Common myeloid progenitor, CD34-positive (primary cell): Measurements from ENCODE around the gene ARHGAP32.
A peak's percentile ranks its signal among the peaks of the same experiment; 100 is the strongest.

ENCODE experiments used
- CTCF ChIA-PET: fragments of 350-600 bp; sonication (Branson Sonifier 250); formaldehyde crosslinking; loops from one replicate; lab custom pipeline; 2021; ENCODE audit warnings: antibody characterized with exemption; lab: Charles Lee
- POLR2A ChIA-PET: fragments of 350-600 bp; sonication (Branson Sonifier 250); formaldehyde crosslinking; loops from one replicate; lab custom pipeline; 2021; ENCODE audit warnings: antibody characterized with exemption; lab: Charles Lee
- DNase-seq, 3 donors: peaks; one replicate each; pipeline versions ENCODE4 v3.0.0 to v3.0.0-alpha.2; 2013
- H3K27ac ChIP-seq, 2 experiments: 1 replicate in 1 of 2; 2 replicates in 1 of 2; pipeline ENCODE4 v1.7.0; 2013; ENCODE audit warnings: inconsistent platforms in 2 of 2, low read length in 2 of 2, mild to moderate bottlenecking in 2 of 2, low read depth in 1 of 2, moderate library complexity in 1 of 2; ENCODE audit not compliant: severe bottlenecking in 2 of 2, insufficient read depth in 1 of 2, poor library complexity in 1 of 2
- H3K27me3 ChIP-seq, 5 experiments: replicated peaks in 2 of 5; 1 replicate in 3 of 5; 2 replicates in 2 of 5; pipeline versions ENCODE4 v1.6.1 to v1.7.0; 2013; ENCODE audit warnings: low read length in 4 of 5, mild to moderate bottlenecking in 2 of 5, moderate library complexity in 2 of 5, inconsistent platforms in 1 of 5; ENCODE audit not compliant: insufficient read depth in 5 of 5, control insufficient read depth in 4 of 5
- H3K36me3 ChIP-seq, 4 experiments: 1 replicate in 2 of 4; 2 replicates in 2 of 4; pipeline versions ENCODE4 v1.6.1 to v1.7.0; 2013; ENCODE audit warnings: low read length in 3 of 4, control low read depth in 1 of 4, mild to moderate bottlenecking in 1 of 4; ENCODE audit not compliant: control insufficient read depth in 4 of 4, insufficient read depth in 4 of 4
- H3K4me1 ChIP-seq, 4 experiments: 1 replicate in 3 of 4; 2 replicates in 1 of 4; pipeline versions ENCODE4 v1.6.1 to v1.7.1; 2013; ENCODE audit warnings: low read length in 3 of 4, mild to moderate bottlenecking in 3 of 4, control low read depth in 1 of 4, inconsistent platforms in 1 of 4, moderate library complexity in 1 of 4; ENCODE audit not compliant: control insufficient read depth in 4 of 4, insufficient read depth in 4 of 4; ENCODE audit errors: control extremely low read depth in 1 of 4
- H3K4me3 ChIP-seq, 7 experiments: 1 replicate in 4 of 7; 2 replicates in 3 of 7; pipeline versions ENCODE4 v1.5.1 to v1.7.0; 2013; ENCODE audit warnings: mild to moderate bottlenecking in 7 of 7, low read length in 6 of 7, moderate library complexity in 6 of 7, inconsistent platforms in 2 of 7, low read depth in 2 of 7, control low read depth in 1 of 7; ENCODE audit not compliant: insufficient read depth in 4 of 7, control insufficient read depth in 1 of 7; ENCODE audit errors: extremely low read depth in 1 of 7
- H3K9me3 ChIP-seq, 5 experiments: 1 replicate in 4 of 5; 2 replicates in 1 of 5; pipeline versions ENCODE4 v1.6.1 to v1.7.1; 2013; ENCODE audit warnings: low read length in 4 of 5, mild to moderate bottlenecking in 2 of 5, inconsistent platforms in 1 of 5, low read depth in 1 of 5, moderate library complexity in 1 of 5; ENCODE audit not compliant: control insufficient read depth in 4 of 5, insufficient read depth in 2 of 5; ENCODE audit errors: control extremely low read depth in 1 of 5
- WGBS: methylation state at CpG from one replicate; pipeline ENCODE4 v1.1.5; 2013; ENCODE audit not compliant: insufficient coverage; 5-methylcytosine and 5-hydroxymethylcytosine counted together

Gene ARHGAP32

DNA sequence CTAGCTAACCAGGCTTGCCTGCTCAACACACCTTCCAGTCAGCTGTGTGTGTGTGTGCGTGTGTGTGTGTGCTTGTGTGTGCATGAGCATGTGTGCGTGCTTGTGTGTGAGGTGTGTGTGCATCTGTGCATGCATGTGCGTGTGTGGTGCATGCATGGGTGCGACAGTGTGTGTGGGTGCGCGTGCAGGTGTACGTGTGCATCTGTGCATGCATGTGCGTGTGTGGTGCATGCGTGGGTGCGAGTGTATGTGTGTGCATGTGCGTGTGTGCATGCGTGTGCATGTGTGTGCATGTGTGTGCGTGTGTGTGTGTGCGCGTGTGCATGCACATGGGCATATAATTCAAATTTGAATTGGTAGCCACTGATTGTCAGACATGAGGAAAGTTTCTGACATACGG lies 239.0 kb downstream of the ARHGAP32 start:
- no peaks in the 10 kb centered on the region for H3K36me3 ChIP-seq
- no peaks in the 10 kb centered on the region for H3K4me1 ChIP-seq
- ChIA-PET POLR2A (no interaction called here), CTCF (interaction anchor here (1.5 to 34.5 kb wide), 4 partner anchors 11 to 64 kb away, joined by 3 to 640 read pairs (median 4); partner anchors contain the start of genes KCNJ5 and TP53AIP1)
- no peaks in the 10 kb centered on the region for H3K9me3 ChIP-seq
- no peak overlapping the region for H3K4me3 ChIP-seq
- peaks cover 0 to 10% (median 0%) of the 10 kb centered on the region in 5 experiments for H3K27me3 ChIP-seq
- no peak for DNase-seq
- no peak overlapping the region for H3K27ac ChIP-seq
- WGBS = 90% methylated on average over 9 of the region's 16 CpGs

DNA sequence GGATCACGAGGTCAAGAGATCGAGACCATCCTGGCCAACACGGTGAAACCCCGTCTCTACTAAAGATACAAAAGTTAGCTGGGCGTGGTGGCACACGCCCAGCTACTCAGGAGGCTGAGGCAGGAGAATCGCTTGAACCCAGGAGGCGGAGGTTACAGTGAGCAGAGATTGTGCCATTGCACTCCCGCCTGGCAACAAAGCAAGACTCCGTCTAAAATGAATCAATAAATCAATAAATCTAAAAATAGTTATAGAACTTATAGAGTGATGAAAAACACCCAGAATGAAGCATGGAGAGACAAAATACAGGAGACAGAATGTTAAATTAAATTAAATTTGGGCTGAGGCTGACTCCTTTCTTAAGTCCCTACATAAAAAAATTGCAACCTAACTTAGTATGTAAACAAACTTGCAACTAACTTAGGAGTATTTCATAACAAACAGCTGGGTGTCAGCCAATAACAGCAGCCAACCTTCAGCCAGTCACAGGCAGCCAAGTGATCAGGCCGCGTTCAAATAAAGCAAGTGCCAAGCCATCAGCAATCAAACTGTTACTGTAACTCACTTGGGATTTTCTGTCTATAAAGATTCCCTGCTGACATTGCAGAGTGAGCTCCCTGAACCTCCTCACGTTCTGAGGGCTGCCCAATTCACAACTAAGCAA lies 242.2 kb downstream of the ARHGAP32 start:
- DNase-seq = no peak
- no peaks in the 10 kb centered on the region for H3K4me1 ChIP-seq
- CTCF ChIA-PET = interaction anchor here (0.8 to 34.5 kb wide), 14 partner anchors 8 to 793 kb away, joined by 3 to 640 read pairs (median 8); partner anchors contain the start of gene KCNJ5
- WGBS = 93% methylated on average over 8 of the region's 13 CpGs
- no peak overlapping the region for H3K4me3 ChIP-seq
- no peaks in the 10 kb centered on the region for H3K9me3 ChIP-seq
- no peak overlapping the region for H3K27ac ChIP-seq
- no peaks in the 10 kb centered on the region for H3K36me3 ChIP-seq
- POLR2A ChIA-PET = no interaction called here
- H3K27me3 ChIP-seq = peaks cover 0 to 4% (median 0%) of the 10 kb centered on the region in 5 experiments

DNA sequence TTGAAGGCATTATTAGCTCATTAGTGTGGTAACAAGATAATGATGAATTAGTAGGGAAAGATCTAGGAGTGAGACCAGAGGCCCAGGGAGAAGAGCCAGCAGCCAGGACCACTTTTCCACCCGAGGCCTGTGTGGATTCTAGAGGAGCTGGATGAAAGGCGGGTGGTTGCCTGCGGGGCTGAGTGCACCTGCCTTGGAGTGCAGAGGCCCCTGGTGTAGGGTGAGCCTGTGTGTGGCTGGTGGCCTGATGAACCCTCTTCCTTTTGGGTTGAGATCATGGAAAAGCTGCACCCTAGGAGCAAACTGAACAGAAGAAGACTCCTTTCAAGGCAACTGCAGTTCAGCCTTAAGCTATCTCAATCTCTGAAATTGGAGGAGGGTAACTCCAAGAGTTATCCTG lies 243.5 kb downstream of the ARHGAP32 start:
- whole genome bisulfite sequencing = 20% methylated on average over 3 of the region's 3 CpGs
- Histone ChIP-seq H3K9me3 (no peaks in the 10 kb centered on the region), H3K27me3 (peaks cover 0 to 4% (median 0%) of the 10 kb centered on the region in 5 experiments), H3K4me1 (no peaks in the 10 kb centered on the region), H3K4me3 (no peak overlapping the region), H3K36me3 (no peaks in the 10 kb centered on the region), H3K27ac (no peak overlapping the region)
- CTCF ChIA-PET = interaction anchor here (0.6 to 34.5 kb wide), 27 partner anchors 10 to 1417 kb away, joined by 3 to 640 read pairs (median 6); partner anchors contain the start of gene KCNJ5
- POLR2A ChIA-PET = interaction anchor here (1.7 kb wide), 1 partner anchor 64 kb away, joined by 9 read pairs; no protein-coding TSS in a partner anchor
- peak; percentile 48 to 62 (median 55) for DNase-seq

DNA sequence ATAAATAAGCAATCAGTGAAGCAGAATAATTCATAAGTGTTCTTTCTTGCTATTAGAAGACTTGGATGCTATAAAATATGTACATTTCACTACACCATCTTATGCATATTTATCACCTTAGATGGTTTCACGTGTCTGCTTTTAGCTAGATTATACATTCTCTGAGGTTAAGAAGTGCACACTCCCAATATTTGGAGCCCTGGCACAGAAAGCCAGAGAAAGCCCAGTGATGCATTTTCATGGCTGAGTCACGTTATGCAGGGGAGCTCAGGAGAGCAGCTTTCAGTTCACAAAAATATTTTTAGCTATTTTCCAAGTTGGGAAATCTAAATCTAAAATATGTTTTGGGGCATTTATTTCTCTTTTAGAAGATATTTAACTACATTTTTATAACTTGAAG lies 244.4 kb downstream of the ARHGAP32 start:
- no peaks in the 10 kb centered on the region for H3K4me1 ChIP-seq
- peaks cover 0 to 4% (median 0%) of the 10 kb centered on the region in 5 experiments for H3K27me3 ChIP-seq
- DNase-seq = no peak
- WGBS = 100% methylated on average over 1 of the region's 2 CpGs
- CTCF ChIA-PET = interaction anchor here (0.9 to 34.5 kb wide), 14 partner anchors 10 to 772 kb away, joined by 3 to 640 read pairs (median 18); partner anchors contain the start of gene KCNJ5
- POLR2A ChIA-PET = interaction anchor here (1.7 kb wide), 1 partner anchor 63 kb away, joined by 9 read pairs; no protein-coding TSS in a partner anchor
- H3K4me3 ChIP-seq = no peak overlapping the region
- no peaks in the 10 kb centered on the region for H3K36me3 ChIP-seq
- H3K27ac ChIP-seq = no peak overlapping the region
- H3K9me3 ChIP-seq = no peaks in the 10 kb centered on the region

DNA sequence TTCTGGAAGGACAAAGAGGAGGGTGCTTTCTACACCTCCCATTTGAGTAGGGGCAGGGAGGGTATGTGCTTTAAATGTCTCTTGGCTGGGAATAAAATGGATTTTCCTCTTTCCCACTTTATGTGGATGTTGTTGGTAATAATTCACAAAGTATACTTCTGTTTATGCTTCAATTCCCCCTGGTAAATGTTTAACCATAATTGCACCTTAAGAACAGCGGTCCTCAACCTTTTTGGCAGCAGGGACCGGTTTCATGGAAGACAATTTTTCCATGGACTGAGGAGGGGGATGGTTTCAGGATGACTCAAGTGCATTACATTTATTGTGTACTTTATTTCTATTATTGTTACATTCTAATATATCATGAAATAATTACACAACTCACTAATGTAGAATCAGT lies 245.5 kb downstream of the ARHGAP32 start:
- POLR2A ChIA-PET = no interaction called here
- CTCF ChIA-PET = interaction anchor here (1.3 to 34.5 kb wide), 9 partner anchors 8 to 72 kb away, joined by 3 to 640 read pairs (median 25); partner anchors contain the start of gene KCNJ5

DNA sequence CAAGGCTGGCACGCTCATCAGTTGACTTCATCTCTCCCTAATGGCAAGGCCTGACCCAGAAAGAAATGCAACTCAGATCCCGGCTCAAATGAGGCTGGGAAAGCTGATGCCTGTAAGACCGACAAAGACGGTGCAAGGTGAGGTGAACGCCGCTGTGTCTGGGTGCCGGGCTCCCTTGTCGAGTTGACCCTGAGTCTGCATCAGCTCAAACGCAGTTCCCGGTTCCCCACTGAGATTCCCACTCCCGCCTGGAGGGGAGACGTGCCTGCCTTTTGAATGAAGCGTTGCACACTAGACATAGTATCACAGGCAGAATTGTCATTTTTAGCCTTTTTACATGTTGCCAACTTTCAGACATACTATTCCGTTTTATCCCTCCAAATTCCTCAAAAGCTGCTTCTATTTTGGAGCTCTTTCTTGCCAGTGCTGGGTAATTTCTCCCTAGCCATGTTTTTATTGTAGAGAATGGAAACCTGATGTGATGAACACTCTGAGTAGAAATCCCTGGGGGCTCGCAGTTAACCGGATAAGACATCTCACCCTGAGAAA lies 248.6 kb downstream of the ARHGAP32 start:
- no peaks in the 10 kb centered on the region for H3K36me3 ChIP-seq
- no peaks in the 10 kb centered on the region for H3K4me1 ChIP-seq
- no peak overlapping the region for H3K4me3 ChIP-seq
- no peaks in the 10 kb centered on the region for H3K9me3 ChIP-seq
- POLR2A ChIA-PET = interaction anchor here (0.7 kb wide), 1 partner anchor 146 kb away, joined by 3 read pairs; no protein-coding TSS in a partner anchor
- no peak overlapping the region for H3K27ac ChIP-seq
- 93% methylated on average over 13 of the region's 16 CpGs for WGBS
- H3K27me3 ChIP-seq = peaks cover 0 to 5% (median 0%) of the 10 kb centered on the region in 5 experiments
- CTCF ChIA-PET = interaction anchor here (1.0 to 34.5 kb wide), 4 partner anchors 13 to 54 kb away, joined by 4 to 640 read pairs (median 38); partner anchors contain the start of gene KCNJ5
- no peak for DNase-seq

More for the DNA sequence above, 245.5 kb downstream of the ARHGAP32 start:
- Histone ChIP-seq H3K4me3 (no peak overlapping the region), H3K36me3 (no peaks in the 10 kb centered on the region), H3K27ac (no peak overlapping the region), H3K27me3 (peaks cover 0 to 4% (median 0%) of the 10 kb centered on the region in 5 experiments), H3K4me1 (no peaks in the 10 kb centered on the region), H3K9me3 (no peaks in the 10 kb centered on the region)
- WGBS = no CpG with 5 or more reads among the region's 2 CpGs
- DNase-seq = no peak
